Spleen (tissue), 7 donors: Measurements from ENCODE around the gene WDFY4.

Experiments
- CTCF ChIP-seq, 11 experiments: fragments of 200-600 bp in 7 of 11; fragments of 450-650 bp in 4 of 11; sonication (generic) in 4 of 11; IDR thresholded peaks in 8 of 11; conservative IDR thresholded peaks in 3 of 11; 1 replicate in 7 of 11; 2 replicates in 4 of 11; pipeline versions ENCODE4 v1.4.0 to v1.8.0; 2016 to 2021; ENCODE audit warnings: antibody characterized with exemption in 11 of 11, inconsistent platforms in 4 of 11, mild to moderate bottlenecking in 1 of 11
- POLR2A ChIP-seq, 3 donors: fragments of 450-650 bp; IDR thresholded peaks; one replicate each; pipeline ENCODE4 v1.5.1; 2017; ENCODE audit warnings: antibody characterized with exemption in 3 of 3, mild to moderate bottlenecking in 1 of 3
- POLR2AphosphoS5 ChIP-seq, 3 donors: sonication (generic); formaldehyde crosslinking; IDR thresholded peaks; one replicate each; pipeline ENCODE4 v1.5.1; 2017; ENCODE audit warnings: antibody characterized with exemption in 3 of 3
- donor health status: DM: no; HTN: no; CAD: no; lungs with moderate emphysema.
- donor health status: DM: no; HTN: no; CAD: no.
- donor health status: DM: no; HTN: no; CAD: no.

DNA sequence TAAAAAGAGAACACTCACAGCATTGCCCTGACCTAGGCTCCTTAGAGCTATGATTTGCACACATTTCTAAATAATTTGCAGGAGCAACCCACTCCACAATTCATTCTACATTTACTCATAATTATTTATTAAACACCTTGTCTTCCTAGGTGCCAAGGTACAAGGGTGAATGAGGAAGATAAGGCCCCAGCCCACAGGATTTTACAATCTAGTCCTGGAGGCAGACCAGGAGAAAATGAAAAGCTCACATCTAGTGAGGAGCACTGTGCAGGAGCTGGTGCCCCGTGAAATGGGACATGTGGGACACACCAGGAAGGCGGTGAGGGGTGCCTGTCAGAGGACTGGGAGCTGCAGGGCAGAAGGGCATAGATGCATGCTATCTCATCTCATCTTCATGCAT lies 314.7 kb downstream of the WDFY4 start:
- TF ChIP-seq CTCF (IDR thresholded peaks at IDR 0.05 in 8 of 11, conservative IDR thresholded peaks at IDR 0.05 in 3 of 11): no peak
- no peak for TF ChIP-seq POLR2AphosphoS5 (IDR thresholded peaks at IDR 0.05)
- no peak for TF ChIP-seq POLR2A (IDR thresholded peaks at IDR 0.05)
